ENCODE measurements around the gene PLEKHG2. TPM values are rescaled to one million over a fixed set of nuclear protein-coding genes. Genes with fewer than 3 reads are reported as not detected.
A peak's percentile ranks its signal among the peaks of the same experiment; 100 is the strongest.

Gene PLEKHG2
- total and polyA plus RNA-seq, 9 of the 15 experiments (the other 6 are each of a cell fraction or from before 2014, with no cell fraction given): 0.98 to 45.7 (median 9.8) TPM

DNA sequence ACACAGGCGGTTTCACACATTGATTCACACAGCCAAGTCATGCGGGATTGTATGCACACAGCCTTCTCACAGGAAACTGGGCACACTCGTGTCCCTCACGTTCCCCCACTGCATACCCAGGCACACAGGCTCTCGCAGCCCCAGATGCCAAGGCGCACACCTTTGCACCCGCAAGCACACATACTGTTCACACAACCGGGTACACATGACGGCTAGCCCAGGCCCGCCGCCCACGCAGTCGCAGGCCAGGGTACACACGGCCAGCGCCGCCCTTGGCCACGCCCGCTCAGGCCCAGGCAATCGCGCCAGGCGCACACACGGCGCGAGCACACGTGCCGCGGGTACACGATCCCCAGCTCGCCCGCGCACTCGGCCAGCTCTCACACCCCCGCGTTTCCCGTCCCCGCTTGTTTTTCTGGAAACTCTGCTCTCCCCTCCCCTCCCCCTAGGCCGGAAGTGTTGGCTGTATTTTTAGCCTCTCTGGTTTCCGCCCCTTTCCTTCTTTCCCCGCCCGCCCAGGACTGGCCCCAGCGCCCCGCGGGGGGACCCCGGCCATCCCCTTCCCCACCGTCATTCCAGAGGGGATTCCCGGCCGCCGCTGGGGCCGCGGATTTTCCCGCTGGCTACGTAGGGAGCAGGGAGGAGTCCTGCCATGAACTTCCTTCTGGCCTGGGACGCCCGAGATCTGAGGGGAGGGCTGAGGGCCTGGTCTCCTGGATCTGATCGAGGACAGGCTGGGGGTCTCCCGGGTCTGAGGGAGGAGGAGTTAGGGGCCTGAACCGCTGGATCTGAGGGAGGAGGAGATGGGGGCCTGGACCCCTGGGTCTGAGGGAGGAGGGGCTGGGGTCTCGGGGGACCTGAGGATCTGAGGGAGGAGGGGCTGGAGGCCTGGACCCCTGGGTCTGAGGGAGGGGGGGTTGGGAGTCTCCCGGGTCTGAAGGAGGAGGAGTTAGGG lies 9.8 kb upstream of the PLEKHG2 start (continued):
- TF ChIP-seq JUN (IDR thresholded peaks at IDR 0.05; ENCODE audit: borderline replicate concordance, low read depth, low read length): peak; percentile 39; the same call in 1 of the 2 replicates
- TF ChIP-seq JUN (CRISPR knock-in tag; IDR thresholded peaks at IDR 0.05; ENCODE audit: borderline replicate concordance): no peak; the same call in 1 of the 2 replicates
- no peak for TF ChIP-seq NR2F6 (CRISPR knock-in tag; IDR thresholded peaks at IDR 0.05)
- TF ChIP-seq ZNF780A (CRISPR knock-in tag; IDR thresholded peaks at IDR 0.05): no peak
- peak; percentile 11; the same call in 1 of the 2 replicates for TF ChIP-seq NR2C2 (CRISPR knock-in tag; IDR thresholded peaks at IDR 0.05)
- no peak for TF ChIP-seq NR2C2 (tag; IDR thresholded peaks at IDR 0.05)
- peak; percentile 100 for TF ChIP-seq EGR1 (conservative IDR thresholded peaks at IDR 0.05)
- TF ChIP-seq BRCA1 (IDR thresholded peaks at IDR 0.05): no peak
- TF ChIP-seq BRCA1 (CRISPR knock-in tag; IDR thresholded peaks at IDR 0.05): no peak
- TF ChIP-seq TAF15 (IDR thresholded peaks at IDR 0.05; ENCODE audit: low read depth, low read length): no peak
- TF ChIP-seq, protein P1, sequence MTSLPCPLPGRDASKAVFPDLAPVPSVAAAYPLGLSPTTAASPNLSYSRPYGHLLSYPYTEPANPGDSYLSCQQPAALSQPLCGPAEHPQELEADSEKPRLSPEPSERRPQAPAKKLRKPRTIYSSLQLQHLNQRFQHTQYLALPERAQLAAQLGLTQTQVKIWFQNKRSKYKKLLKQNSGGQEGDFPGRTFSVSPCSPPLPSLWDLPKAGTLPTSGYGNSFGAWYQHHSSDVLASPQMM (CRISPR knock-in tag; IDR thresholded peaks at IDR 0.05): no peak
- TF ChIP-seq HNRNPH1 (optimal IDR thresholded peaks at IDR 0.05; ENCODE audit: low read depth, low read length): no peak
- TF ChIP-seq, protein P2, sequence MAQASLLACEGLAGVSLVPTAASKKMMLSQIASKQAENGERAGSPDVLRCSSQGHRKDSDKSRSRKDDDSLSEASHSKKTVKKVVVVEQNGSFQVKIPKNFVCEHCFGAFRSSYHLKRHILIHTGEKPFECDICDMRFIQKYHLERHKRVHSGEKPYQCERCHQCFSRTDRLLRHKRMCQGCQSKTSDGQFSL (CRISPR knock-in tag; IDR thresholded peaks at IDR 0.05): 0 out of 2 replicates have a peak, but pooled peaks have one; percentile 52
- TF ChIP-seq, protein P2 (tag; IDR thresholded peaks at IDR 0.05): no peak
- TF ChIP-seq PHF8 (IDR thresholded peaks at IDR 0.05; ENCODE audit: borderline replicate concordance, low read length): peak; percentile 44; the same call in 1 of the 2 replicates
- TF ChIP-seq TAL1 (IDR thresholded peaks at IDR 0.05): no peak
